ENCODE measurements around the gene GZMM.

GZMM gene

DNA sequence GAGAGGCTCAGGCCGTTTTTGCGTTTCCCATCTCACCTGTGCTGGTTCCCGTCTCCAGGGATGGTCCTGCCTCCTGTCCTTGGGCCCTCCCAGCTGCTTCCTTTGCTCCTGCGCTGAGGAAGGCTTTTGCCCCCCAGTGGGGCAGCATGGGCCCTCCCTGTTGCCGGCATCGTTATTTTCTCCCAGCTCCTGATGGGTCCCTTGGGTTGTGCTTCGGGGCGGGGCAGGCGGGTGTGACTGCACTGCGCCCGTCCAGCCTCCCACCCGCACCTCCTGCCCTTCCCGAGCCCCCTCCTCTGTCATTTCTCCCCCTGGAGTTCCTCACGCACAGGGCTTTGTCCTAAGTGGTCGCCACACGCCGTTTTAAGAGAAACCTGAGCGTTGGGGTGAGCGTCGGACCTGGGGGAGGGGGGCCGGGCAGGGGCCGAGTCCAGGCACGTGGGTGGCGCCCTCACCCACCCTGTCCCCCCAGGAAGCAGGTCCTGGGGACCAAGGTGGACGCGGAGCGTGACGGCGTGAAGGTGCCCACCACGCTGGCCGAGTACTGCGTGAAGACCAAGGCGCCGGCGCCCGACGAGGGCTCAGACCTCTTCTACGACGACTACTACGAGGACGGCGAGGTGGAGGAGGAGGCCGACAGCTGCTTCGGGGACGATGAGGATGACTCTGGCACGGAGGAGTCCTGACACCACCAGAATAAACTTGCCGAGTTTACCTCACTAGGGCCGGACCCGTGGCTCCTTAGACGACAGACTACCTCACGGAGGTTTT, 2.8 kb upstream of the GZMM start:
- TF ChIP-seq, protein P1, sequence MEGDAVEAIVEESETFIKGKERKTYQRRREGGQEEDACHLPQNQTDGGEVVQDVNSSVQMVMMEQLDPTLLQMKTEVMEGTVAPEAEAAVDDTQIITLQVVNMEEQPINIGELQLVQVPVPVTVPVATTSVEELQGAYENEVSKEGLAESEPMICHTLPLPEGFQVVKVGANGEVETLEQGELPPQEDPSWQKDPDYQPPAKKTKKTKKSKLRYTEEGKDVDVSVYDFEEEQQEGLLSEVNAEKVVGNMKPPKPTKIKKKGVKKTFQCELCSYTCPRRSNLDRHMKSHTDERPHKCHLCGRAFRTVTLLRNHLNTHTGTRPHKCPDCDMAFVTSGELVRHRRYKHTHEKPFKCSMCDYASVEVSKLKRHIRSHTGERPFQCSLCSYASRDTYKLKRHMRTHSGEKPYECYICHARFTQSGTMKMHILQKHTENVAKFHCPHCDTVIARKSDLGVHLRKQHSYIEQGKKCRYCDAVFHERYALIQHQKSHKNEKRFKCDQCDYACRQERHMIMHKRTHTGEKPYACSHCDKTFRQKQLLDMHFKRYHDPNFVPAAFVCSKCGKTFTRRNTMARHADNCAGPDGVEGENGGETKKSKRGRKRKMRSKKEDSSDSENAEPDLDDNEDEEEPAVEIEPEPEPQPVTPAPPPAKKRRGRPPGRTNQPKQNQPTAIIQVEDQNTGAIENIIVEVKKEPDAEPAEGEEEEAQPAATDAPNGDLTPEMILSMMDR (IDR thresholded peaks at IDR 0.05; ENCODE audit: control extremely low read depth, extremely low read depth, low read depth, missing control alignments): no peak
- no peak for DNase-seq (ENCODE audit: extremely low spot score)
- ChIA-PET POLR2A (no interaction called here), CTCF (interaction anchor here (1.9 kb wide), 1 partner anchor 8 kb away, joined by 5 read pairs; no protein-coding TSS in a partner anchor)

DNA sequence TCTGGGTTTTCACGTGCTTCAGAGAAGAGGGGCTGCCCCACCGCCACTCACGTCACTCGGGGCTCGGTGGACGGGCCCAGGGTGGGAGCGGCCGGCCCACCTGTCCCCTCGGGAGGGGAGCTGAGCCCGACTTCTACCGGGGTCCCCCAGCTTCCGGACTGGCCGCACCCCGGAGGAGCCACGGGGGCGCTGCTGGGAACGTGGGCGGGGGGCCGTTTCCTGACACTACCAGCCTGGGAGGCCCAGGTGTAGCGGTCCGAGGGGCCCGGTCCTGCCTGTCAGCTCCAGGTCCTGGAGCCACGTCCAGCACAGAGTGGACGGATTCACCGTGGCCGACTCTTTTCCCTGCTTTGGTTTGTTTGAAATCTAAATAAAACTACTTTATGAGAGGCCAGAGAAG, 2.2 kb upstream of the GZMM start:
- CTCF ChIA-PET: interaction anchor here (1.5 to 1.9 kb wide), 2 partner anchors 9 to 10 kb away, joined by 4 to 5 read pairs; partner anchors contain the start of gene CDC34
- POLR2A ChIA-PET: interaction anchor here (1.1 kb wide), 1 partner anchor 10 kb away, joined by 3 read pairs; the partner anchor contains the start of gene CDC34
- DNase-seq (ENCODE audit: extremely low spot score): no peak
- TF ChIP-seq, protein P1 (IDR thresholded peaks at IDR 0.05; ENCODE audit: control extremely low read depth, extremely low read depth, low read depth, missing control alignments): no peak

DNA sequence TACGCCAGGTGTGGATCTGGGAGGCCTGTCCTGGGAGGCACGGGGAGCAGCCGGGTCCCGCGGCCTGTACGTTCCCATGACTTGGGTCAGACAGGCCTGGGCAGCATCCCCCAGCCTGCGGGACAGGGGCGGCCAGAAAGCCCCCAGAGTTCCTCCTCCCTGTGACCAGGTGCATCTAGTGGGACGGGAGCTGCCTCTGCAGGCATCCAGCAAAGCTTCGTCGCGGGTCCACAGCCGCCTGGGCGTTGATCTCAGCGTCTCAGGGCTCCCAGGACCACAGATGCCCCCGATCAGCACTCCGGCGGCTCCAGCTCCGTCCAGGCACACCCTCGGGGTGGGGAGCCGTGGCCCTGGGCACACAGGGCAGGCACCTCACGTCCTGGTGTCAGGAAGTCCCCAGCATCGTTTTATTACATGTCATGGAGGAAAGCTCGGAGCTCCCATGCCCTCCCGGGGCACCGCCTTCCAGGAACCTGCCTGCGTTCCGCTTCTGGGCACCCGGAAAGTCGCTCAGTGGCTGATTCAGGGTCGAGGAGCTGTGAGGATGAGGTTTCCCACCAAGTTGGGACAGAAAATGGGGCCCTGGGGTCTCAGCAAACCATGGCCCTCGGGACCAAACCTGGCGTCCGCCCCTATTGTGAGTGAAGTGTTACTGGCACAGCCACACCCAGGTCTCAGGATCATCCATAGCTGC, 1.5 kb upstream of the GZMM start:
- DNase-seq (ENCODE audit: extremely low spot score): no peak
- ChIA-PET POLR2A (interaction anchor here (1.1 kb wide), 1 partner anchor 11 kb away, joined by 3 read pairs; the partner anchor contains the start of gene CDC34), CTCF (interaction anchor here (1.5 to 1.9 kb wide), 2 partner anchors 9 to 11 kb away, joined by 4 to 5 read pairs; partner anchors contain the start of gene CDC34)
- TF ChIP-seq, protein P1 (IDR thresholded peaks at IDR 0.05; ENCODE audit: control extremely low read depth, extremely low read depth, low read depth, missing control alignments): no peak

DNA sequence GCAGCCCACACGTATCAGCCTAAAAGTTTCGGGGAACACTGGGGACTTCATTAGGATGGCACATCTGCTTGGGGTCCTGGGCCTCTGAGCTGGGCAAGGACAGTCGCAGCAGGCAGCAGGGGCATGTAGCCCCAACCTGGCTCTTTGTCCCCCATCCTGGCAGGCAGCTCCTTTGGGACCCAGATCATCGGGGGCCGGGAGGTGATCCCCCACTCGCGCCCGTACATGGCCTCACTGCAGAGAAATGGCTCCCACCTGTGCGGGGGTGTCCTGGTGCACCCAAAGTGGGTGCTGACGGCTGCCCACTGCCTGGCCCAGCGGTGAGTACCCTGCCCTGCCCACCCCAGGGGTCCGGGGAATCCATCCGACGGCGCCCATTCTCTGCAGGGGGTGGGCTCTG, 3.3 kb downstream of the GZMM start:
- POLR2A ChIA-PET: interaction anchor here (0.5 kb wide), 1 partner anchor 103 kb away, joined by 8 read pairs; no protein-coding TSS in a partner anchor
- DNase-seq (ENCODE audit: extremely low spot score): no peak
- TF ChIP-seq, protein P1 (IDR thresholded peaks at IDR 0.05; ENCODE audit: control extremely low read depth, extremely low read depth, low read depth, missing control alignments): no peak
- CTCF ChIA-PET: no interaction called here

DNA sequence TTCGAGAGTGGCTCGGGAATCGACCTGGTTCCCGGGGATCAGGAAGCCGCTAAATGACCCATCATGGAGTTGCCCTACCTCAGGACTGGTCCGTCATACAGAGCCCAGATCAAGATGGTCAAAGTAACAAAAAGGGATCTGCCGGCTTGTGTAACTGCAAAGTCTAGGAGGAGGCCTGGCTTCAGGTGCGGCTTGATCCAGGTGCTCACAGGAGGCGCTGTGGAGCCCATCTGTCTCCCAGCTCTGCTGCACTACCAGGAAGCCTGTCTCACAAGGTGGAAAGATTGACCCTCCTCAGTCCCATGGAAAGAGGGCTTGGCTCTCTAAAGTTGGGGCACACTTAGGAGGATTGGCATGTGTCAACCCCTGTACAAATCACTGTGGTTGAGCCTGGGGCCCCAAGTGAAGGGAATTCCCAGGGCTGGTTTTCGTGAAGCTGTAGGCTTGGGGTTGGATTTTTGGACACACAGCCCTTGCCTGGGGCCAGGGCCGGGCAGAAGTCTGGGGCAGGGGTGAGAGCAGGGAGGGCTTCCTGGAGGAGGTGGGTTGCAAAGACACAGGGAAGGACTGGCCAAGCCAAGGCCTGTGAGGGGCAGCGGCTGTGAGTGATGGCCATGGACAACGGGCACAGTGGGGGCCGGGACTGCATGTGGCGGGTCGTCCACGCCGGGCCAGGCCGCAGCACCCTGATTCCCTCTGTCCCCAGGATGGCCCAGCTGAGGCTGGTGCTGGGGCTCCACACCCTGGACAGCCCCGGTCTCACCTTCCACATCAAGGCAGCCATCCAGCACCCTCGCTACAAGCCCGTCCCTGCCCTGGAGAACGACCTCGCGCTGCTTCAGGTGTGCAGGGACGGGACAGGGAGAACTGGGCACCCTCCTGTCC, 4.2 kb downstream of the GZMM start:
- no peak for DNase-seq (ENCODE audit: extremely low spot score)
- POLR2A ChIA-PET: no interaction called here
- CTCF ChIA-PET: no interaction called here
- TF ChIP-seq, protein P1 (IDR thresholded peaks at IDR 0.05; ENCODE audit: control extremely low read depth, extremely low read depth, low read depth, missing control alignments): no peak
